Right lobe of liver (tissue), 6 donors: ENCODE data around the gene TTC5. TPM values are rescaled to one million over a fixed set of nuclear protein-coding genes. Genes with fewer than 3 reads are reported as not detected.
"Not testable (repeated sequence)": the region's sequence is repeated elsewhere in the genome, so short reads cannot be mapped to it uniquely, and the experiment has no call there.

Experiments used
- ATAC-seq, 4 donors: fragments of 200-7000 bp; cut with Tn5 transposase; one replicate each; pipeline ENCODE4 v1.9.1; 2020; ENCODE audit warnings: mild to moderate bottlenecking in 4 of 4, moderate library complexity in 4 of 4
- DNase-seq, 3 donors: peaks; one replicate each; pipeline ENCODE4 v3.0.0-alpha.2; 2020
- H3K27ac ChIP-seq, 3 donors: fragments of 200-600 bp; one replicate each; pipeline ENCODE4 v1.8.0; 2022
- H3K27me3 ChIP-seq, 2 donors: fragments of 200-600 bp; one replicate each; pipeline ENCODE4 v1.8.0; 2022
- H3K36me3 ChIP-seq, 4 donors: fragments of 200-600 bp; sonication (generic) in 1 of 4; one replicate each; pipeline versions ENCODE4 v1.5.1 to v1.8.0; 2017 to 2022; ENCODE audit warnings: control low read depth in 1 of 4
- H3K4me1 ChIP-seq, 4 donors: fragments of 200-600 bp; sonication (generic) in 1 of 4; one replicate each; pipeline versions ENCODE4 v1.5.1 to v1.8.0; 2017 to 2022; ENCODE audit warnings: control low read depth in 1 of 4
- H3K4me3 ChIP-seq, 3 donors: fragments of 200-600 bp; one replicate each; pipeline ENCODE4 v1.8.0; 2022
- H3K9me3 ChIP-seq, 4 donors: fragments of 200-600 bp; sonication (generic) in 1 of 4; one replicate each; pipeline versions ENCODE4 v1.5.1 to v1.8.0; 2017 to 2022; ENCODE audit warnings: control low read depth in 1 of 4
- POLR2A ChIP-seq: fragments of 450-650 bp; IDR thresholded peaks from one replicate; pipeline ENCODE4 v1.6.1; 2017; ENCODE audit warnings: antibody characterized with exemption, mild to moderate bottlenecking
- WGBS: methylation state at CpG from one replicate; pipeline ENCODE4 v1.1.6; 2018; ENCODE audit warnings: low coverage, low lambda C conversion rate; ENCODE audit not compliant: insufficient coverage; ENCODE audit errors: missing lambda C conversion rate; 5-methylcytosine and 5-hydroxymethylcytosine counted together
- intact Hi-C, 2 donors: fragments of 100-400 bp; cut with DNase I; formaldehyde crosslinking; loops; one replicate each; pipeline versions ENCODE4 v1.11.2 to v1.14.1; 2022
- total RNA-seq, 6 experiments: library from RNA; depleted of rRNA in 2 of 6; stranded (reverse); fragments of >200 nt in 2 of 6; fragmentation: NEBNext Ultra II Directional in 3 of 6; extraction: Animal tissue kit (Norgen Biotek cat#: 25700) in 3 of 6; gene quantifications; one replicate each; pipeline versions ENCODE4 v1.1.0 to v1.2.4, GENCODE V29; 2016 to 2023
- TF ChIP-seq, protein P1 (sequence below), 4 donors: fragments of 200-600 bp in 3 of 4; fragments of 450-650 bp in 1 of 4; IDR thresholded peaks; one replicate each; pipeline versions ENCODE4 v1.5.1 to v1.8.0; 2016 to 2022; ENCODE audit warnings: antibody characterized with exemption in 4 of 4, mild to moderate bottlenecking in 2 of 4
- donor health status: DM: no; HTN: yes; CAD: no.
- donor health status: DM: no; HTN: no; CAD: no.
- donor health status: DM: no; HTN: no; CAD: no.
- donor health status: DM: no; HTN: yes; CAD: no.
- donor health status: DM: no; HTN: yes; CAD: no.

TTC5 gene
- total RNA-seq, 6 experiments from 2014 or later = 3.1 to 5.1 (median 4.2) TPM

DNA sequence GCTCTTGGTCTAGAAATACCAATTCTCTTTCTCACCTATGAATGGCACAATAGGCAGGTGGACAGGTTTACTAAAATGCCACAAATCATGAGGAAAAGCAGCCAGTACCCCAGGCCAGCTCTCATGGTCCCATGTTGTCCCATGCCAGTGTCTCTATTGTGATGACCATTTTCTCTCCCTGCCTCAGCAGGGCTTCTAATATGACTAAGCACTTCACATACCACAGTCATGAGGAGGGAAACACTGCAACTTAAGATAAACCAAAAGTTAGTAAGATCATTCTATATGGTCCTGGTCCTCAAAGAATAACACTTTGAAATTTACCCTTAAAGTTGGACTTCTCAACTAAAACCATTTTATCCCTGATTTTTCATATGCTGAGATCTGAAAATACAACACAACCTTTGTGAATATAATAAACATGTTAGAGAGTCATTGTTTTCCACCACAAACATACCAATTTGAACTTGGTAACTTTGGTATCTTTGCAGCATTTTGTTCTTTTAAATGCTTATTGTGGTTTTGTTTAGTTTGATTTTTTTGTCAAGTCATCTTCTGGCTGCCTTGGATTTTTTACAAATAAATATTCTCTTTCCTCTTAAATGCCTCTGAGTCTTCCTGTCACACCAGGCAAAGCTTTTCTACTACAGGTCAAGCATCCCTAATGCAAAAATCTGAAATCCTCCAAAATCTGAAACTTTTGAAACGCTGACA lies 3.6 kb downstream of the TTC5 start:
- no peaks in the 10 kb centered on the region for H3K9me3 ChIP-seq
- peaks cover 0 to 13% (median 0%) of the 10 kb centered on the region in 4 donors for H3K4me1 ChIP-seq
- WGBS = 84% methylated on average over 1 of the region's 1 CpG
- intact Hi-C loops = no loop called here
- TF ChIP-seq, protein P1, sequence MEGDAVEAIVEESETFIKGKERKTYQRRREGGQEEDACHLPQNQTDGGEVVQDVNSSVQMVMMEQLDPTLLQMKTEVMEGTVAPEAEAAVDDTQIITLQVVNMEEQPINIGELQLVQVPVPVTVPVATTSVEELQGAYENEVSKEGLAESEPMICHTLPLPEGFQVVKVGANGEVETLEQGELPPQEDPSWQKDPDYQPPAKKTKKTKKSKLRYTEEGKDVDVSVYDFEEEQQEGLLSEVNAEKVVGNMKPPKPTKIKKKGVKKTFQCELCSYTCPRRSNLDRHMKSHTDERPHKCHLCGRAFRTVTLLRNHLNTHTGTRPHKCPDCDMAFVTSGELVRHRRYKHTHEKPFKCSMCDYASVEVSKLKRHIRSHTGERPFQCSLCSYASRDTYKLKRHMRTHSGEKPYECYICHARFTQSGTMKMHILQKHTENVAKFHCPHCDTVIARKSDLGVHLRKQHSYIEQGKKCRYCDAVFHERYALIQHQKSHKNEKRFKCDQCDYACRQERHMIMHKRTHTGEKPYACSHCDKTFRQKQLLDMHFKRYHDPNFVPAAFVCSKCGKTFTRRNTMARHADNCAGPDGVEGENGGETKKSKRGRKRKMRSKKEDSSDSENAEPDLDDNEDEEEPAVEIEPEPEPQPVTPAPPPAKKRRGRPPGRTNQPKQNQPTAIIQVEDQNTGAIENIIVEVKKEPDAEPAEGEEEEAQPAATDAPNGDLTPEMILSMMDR (IDR thresholded peaks at IDR 0.05) = no peak
- TF ChIP-seq POLR2A = no peak
- H3K27me3 ChIP-seq = no peaks in the 10 kb centered on the region
- ATAC-seq (no peak), DNase-seq (no peak)
- H3K36me3 ChIP-seq = peaks cover 0 to 44% (median 18%) of the 10 kb centered on the region in 4 donors
- H3K27ac ChIP-seq = no peak overlapping the region
- H3K4me3 ChIP-seq = no peak overlapping the region

DNA sequence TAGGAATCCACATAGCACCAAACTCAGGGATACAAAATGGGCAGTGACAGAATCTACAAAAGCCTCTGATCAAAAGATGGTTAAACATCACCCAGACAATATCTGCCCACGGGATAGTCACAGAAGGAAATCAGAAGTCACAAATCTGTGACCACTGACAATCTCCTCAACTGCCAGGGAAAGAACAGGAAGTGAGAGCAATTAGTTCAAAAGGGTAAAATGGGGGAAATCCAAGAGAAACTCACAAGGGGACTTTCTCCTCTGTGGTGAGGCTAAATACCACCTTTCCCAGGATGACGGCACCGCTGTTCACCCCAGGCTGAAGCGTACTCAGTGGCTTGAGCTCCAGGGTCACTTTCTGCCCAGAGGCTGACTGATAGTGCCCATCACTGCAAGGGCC lies 10.7 kb downstream of the TTC5 start:
- no peak for TF ChIP-seq POLR2A
- TF ChIP-seq, protein P1 (IDR thresholded peaks at IDR 0.05) = no peak
- no peak for DNase-seq
- intact Hi-C loops = no loop called here
- no peak for ATAC-seq
- no peak overlapping the region for H3K4me3 ChIP-seq
- no peaks in the 10 kb centered on the region for H3K9me3 ChIP-seq
- H3K4me1 ChIP-seq = no peaks in the 10 kb centered on the region
- 50% methylated on average over 1 of the region's 4 CpGs for WGBS
- peaks cover 0 to 97% (median 38%) of the 10 kb centered on the region in 4 donors for H3K36me3 ChIP-seq
- H3K27ac ChIP-seq = no peak overlapping the region
- H3K27me3 ChIP-seq = no peaks in the 10 kb centered on the region

DNA sequence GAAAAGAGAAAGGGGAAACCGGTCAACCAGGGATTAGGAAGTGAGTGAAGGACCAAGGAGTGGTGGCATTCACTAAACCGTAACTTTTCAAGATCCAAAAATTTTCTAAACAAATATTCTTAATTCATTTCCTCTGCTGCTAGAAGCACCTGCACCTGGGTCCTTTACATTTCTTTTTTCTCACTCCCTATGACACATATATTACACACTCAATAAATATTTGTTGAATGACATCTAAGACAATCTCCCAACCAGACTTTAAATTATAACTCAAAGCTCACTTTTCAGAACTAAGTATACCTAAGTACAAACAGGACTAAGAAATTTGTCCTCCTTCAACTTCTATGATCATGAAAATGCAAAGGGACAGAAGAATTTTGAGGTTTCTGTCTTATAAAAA lies 11.1 kb downstream of the TTC5 start:
- ATAC-seq = no peak
- DNase-seq = no peak
- H3K27me3 ChIP-seq = no peaks in the 10 kb centered on the region
- TF ChIP-seq, protein P1 (IDR thresholded peaks at IDR 0.05) = no peak
- TF ChIP-seq POLR2A = no peak
- peaks cover 0 to 92% (median 37%) of the 10 kb centered on the region in 4 donors for H3K36me3 ChIP-seq
- H3K9me3 ChIP-seq = no peaks in the 10 kb centered on the region
- H3K27ac ChIP-seq = no peak overlapping the region
- intact Hi-C loops = no loop called here
- 60% methylated on average over 1 of the region's 2 CpGs for WGBS
- no peaks in the 10 kb centered on the region for H3K4me1 ChIP-seq
- H3K4me3 ChIP-seq = no peak overlapping the region

DNA sequence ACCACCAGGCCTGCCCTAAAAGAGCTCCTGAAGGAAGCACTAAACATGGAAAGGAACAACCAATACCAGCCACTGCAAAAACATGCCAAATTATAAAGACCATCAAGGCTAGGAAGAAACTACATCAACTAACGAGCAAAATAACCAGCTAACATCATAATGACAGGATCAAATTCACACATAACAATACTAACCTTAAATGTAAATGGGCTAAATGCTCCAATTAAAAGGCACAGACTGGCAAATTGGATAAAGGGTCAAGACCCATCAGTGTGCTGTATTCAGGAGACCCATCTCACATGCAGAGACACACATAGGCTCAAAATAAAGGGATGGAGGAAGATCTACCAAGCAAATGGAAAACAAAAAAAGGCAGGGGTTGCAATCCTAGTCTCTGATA lies 23.8 kb downstream of the TTC5 start:
- ATAC-seq, H3K36me3 ChIP-seq, H3K4me3 ChIP-seq, H3K4me1 ChIP-seq, intact Hi-C loops, H3K27me3 ChIP-seq, H3K9me3 ChIP-seq, DNase-seq, H3K27ac ChIP-seq: not testable (repeated sequence)
- WGBS = 100% methylated on average over 1 of the region's 1 CpG

DNA sequence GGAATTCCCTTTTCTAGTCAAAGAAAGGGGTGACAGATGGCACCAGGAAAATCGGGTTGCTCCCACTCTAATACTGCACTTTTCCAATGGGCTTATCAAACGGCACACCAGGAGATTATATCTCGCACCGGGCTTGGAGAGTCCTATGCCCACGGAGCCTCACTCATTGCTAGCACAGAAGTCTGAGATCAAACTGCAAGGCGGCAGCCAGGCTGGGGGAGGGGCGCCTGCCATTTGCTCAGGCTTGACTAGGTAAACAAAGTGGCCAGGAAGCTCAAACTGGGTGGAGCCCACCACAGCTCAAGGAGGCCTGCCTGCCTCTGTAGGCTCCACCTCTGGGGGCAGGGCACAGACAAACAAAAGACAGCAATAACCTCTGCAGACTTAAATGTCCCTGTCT lies 25.5 kb downstream of the TTC5 start:
- H3K4me3 ChIP-seq, H3K27me3 ChIP-seq, ATAC-seq, H3K27ac ChIP-seq, intact Hi-C loops, DNase-seq, H3K9me3 ChIP-seq, H3K4me1 ChIP-seq, H3K36me3 ChIP-seq: not testable (repeated sequence)
- no CpG with 5 or more reads among the region's 7 CpGs for WGBS
